Choroid plexus epithelial cell (primary cell): Measurements from ENCODE around the gene SEPTIN5.

ENCODE experiments used
- DNase-seq: peaks from one replicate; pipeline ENCODE4 v3.0.0-alpha.2; 2010; ENCODE audit warnings: low read depth
- H3K4me3 ChIP-seq: 2 replicates; pipeline ENCODE4 v1.5.1; 2011; ENCODE audit warnings: low read depth, mild to moderate bottlenecking, control low read depth, low read length, moderate library complexity
- TF ChIP-seq, protein P1 (sequence below): conservative IDR thresholded peaks from 2 replicates; pipeline ENCODE4 v1.5.1; 2011; ENCODE audit warnings: low read depth, mild to moderate bottlenecking, control low read depth, inconsistent platforms, low read length, moderate library complexity

The SEPTIN5 gene

DNA sequence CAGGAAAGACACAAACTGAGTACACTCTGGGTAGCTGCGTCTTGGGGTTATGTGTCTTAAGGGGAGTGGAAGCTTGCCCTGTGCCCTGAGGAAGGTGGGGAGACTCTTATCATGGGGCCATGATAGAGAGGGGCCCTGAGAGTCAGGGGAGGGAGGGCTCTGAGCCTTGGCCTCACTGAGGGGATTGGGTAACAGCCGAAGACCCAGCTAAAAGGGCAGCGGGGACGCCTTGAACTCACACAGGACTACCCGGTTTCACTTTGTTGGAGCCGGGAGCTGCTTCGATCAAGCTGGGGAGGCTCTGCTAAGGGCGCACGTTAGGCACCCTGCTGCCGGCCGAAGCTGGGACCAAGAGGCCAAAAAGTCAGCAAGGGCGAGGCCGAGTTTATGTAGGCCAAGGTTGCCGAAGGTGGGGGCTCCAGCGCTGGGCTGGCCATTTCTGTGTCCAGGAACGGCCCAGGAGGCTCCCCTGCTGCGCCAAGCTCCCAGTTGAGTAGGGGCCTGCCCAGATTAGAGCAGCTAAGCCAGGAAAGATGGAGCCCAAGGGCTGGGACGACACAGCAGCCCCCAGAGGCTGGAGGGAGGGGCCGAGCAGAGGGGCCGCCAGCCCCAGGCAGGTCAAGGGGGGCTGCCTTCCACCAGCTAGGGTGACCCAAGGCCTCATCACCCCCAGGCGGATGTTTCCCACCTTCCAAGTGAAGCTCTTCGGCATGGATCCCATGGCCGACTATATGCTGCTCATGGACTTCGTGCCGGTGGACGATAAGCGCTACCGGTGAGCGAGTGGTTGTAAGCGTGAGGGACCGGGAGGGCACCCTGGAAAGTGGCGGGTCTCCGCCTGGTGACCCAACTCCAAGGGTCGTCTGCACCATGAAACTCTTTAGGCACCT is 48.5 kb downstream of the SEPTIN5 start:
- no peak overlapping the region for H3K4me3 ChIP-seq
- TF ChIP-seq, protein P1, sequence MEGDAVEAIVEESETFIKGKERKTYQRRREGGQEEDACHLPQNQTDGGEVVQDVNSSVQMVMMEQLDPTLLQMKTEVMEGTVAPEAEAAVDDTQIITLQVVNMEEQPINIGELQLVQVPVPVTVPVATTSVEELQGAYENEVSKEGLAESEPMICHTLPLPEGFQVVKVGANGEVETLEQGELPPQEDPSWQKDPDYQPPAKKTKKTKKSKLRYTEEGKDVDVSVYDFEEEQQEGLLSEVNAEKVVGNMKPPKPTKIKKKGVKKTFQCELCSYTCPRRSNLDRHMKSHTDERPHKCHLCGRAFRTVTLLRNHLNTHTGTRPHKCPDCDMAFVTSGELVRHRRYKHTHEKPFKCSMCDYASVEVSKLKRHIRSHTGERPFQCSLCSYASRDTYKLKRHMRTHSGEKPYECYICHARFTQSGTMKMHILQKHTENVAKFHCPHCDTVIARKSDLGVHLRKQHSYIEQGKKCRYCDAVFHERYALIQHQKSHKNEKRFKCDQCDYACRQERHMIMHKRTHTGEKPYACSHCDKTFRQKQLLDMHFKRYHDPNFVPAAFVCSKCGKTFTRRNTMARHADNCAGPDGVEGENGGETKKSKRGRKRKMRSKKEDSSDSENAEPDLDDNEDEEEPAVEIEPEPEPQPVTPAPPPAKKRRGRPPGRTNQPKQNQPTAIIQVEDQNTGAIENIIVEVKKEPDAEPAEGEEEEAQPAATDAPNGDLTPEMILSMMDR = no peak
- DNase-seq = no peak

DNA sequence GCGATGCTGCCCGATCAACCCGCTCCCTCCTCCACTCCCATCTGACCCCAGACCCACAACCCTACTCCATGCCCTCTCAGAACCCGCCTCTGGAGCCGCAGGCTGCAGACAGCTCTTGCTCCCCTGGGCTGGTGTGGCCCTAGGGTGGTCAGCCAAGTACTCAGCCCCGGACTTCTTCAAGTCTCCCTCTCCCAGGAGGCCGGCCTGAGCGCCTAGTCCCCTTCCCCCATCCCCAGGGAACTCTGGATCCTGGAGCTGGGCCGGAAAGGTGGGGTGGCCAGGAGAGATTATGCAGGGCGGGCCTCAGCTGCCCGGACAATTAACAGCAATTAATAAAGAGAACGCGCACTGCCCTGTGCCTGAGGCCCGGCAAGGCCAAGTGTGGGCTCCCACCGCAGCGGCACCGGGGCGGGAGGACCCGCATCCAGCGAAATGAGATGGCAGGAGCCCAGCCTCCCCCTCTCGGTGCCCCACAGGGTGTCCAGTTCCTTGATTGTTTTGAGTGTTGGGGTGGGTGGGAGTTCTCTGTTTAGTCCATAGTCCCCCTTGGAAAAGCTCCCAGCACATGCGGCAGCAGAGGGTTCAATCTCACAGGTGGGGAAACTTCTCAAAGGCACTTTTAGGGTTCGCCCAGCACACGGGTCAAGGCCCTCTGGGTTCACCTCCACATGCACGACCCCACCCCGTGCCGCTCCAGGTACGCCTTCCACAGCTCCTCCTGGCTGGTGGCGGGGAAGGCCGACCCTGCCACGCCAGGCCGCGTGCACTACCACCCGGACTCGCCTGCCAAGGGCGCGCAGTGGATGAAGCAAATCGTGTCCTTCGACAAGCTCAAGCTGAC is 49.4 kb downstream of the SEPTIN5 start:
- TF ChIP-seq, protein P1 = no peak
- no peak for DNase-seq
- H3K4me3 ChIP-seq = no peak overlapping the region

DNA sequence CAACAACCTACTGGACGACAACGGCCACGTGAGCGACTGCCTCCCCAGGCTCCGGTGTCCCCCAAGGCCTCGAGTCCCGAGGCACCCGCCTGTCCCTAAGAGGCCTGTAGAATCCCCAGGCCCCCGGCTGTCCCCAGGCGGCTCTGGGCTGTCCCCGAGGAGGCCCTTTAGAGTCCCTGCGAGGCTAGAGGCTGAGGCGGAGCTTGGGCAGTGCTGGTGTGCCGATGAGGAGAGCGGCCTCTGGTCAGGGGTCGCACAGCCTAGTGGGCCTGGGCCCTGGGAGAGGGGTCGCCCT is 49.9 kb downstream of the SEPTIN5 start:
- TF ChIP-seq, protein P1 = no peak
- no peak for DNase-seq
- no peak overlapping the region for H3K4me3 ChIP-seq

DNA sequence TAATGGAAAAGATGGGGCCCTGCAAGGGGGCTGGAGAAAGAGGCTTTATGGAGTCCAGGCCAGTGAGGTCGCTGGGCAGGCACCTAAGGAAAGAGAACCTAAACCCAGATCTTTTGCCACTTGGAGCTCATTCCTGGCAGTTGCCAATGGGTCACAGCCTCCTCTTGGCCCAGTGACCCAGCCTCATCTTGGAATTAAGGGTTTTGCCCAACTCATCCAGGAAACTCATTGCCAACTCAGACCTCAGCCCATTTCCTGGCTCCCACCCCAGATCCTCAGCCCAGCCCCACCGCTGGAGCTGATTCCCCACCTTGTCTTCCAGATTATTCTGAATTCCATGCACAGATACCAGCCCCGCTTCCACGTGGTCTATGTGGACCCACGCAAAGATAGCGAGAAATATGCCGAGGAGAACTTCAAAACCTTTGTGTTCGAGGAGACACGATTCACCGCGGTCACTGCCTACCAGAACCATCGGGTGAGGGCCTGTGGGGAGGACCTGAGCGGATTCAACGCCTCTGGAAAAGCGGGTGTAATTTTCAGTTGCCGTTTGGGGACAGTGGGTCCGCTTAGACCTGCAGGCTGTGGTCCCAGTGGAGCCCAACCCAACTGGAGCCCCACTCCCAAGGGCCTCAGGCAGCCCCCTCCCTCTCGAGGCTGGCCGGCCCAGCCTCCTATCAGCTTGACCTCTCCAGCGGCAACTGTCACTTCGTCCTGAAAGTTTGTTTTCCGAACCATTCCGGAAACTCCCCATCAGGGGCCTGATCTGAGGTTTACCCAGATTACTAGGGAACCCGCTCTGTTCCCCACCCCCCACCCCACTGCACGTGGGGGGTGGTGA is 50.6 kb downstream of the SEPTIN5 start:
- no peak for DNase-seq
- TF ChIP-seq, protein P1 = no peak
- H3K4me3 ChIP-seq = no peak overlapping the region

DNA sequence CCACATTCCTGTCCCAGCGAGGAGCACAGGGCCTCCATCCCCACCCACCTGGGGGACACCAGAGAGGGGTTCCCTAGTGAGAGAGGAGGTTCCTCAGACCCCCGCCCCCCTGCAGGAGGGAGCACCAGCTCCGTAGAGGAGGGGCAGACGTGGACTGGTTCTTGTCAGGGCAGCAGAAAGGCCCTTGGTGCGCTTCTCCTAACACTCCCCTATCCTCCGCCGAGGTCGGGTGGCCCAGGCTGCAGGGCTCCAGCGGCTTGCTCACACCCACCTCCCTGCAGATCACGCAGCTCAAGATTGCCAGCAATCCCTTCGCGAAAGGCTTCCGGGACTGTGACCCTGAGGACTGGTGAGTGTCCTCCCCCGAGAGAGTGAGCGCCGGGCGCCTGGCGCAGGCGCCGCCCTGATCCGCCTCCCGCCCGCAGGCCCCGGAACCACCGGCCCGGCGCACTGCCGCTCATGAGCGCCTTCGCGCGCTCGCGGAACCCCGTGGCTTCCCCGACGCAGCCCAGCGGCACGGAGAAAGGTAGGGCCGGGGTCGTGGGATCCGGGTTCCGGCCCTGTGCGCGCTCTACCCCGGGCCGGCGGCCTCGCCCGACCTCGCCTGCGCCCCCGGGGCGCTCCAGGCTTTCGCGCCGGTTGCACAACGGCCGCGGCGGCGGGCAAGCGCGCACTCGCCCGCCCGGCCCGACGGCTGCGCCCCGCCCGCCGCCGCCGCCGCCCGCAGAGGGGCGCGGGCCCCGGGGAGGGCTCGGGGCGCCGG is 51.4 kb downstream of the SEPTIN5 start:
- no peak for DNase-seq
- no peak overlapping the region for H3K4me3 ChIP-seq
- TF ChIP-seq, protein P1 = no peak

DNA sequence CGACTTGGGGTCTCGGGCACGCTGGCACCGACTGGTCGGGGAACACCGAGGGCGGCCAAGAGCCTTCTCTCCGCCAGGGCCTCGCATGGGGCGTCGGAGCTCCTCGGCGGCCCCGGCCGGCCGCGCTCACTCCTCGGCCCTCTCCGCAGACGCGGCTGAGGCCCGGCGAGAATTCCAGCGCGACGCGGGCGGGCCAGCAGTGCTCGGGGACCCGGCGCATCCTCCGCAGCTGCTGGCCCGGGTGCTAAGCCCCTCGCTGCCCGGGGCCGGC is 51.9 kb downstream of the SEPTIN5 start:
- TF ChIP-seq, protein P1 = no peak
- H3K4me3 ChIP-seq = no peak overlapping the region
- no peak for DNase-seq
